Hepatocyte (in vitro differentiated cells): Measurements from ENCODE around the gene NAT10. TPM values are rescaled to one million over a fixed set of nuclear protein-coding genes. Genes with fewer than 3 reads are reported as not detected.

ENCODE experiments used
- DNase-seq: peaks from one replicate; pipeline ENCODE4 v3.0.0-alpha.2; 2016; ENCODE audit warnings: low spot score
- H2AFZ ChIP-seq: fragments of 200-600 bp; sonication (generic); 2 replicates; pipeline ENCODE4 v1.6.0; 2016; ENCODE audit warnings: antibody characterized with exemption, mild to moderate bottlenecking
- H3K27ac ChIP-seq: fragments of 200-600 bp; sonication (generic); 2 replicates; pipeline ENCODE4 v1.5.1; 2016; ENCODE audit warnings: mild to moderate bottlenecking
- H3K27me3 ChIP-seq: fragments of 200-600 bp; sonication (generic); 2 replicates; pipeline ENCODE4 v1.6.1; 2016
- H3K36me3 ChIP-seq: fragments of 200-600 bp; sonication (generic); replicated peaks from 2 replicates; pipeline ENCODE4 v1.5.1; 2016; ENCODE audit warnings: low read depth; ENCODE audit not compliant: insufficient read depth
- H3K4me1 ChIP-seq: fragments of 200-600 bp; sonication (generic); 2 replicates; pipeline ENCODE4 v1.5.1; 2016; ENCODE audit warnings: mild to moderate bottlenecking, moderate library complexity; ENCODE audit not compliant: insufficient read depth
- H3K4me2 ChIP-seq: fragments of 200-600 bp; sonication (generic); 2 replicates; pipeline ENCODE4 v1.6.0; 2016
- H3K4me3 ChIP-seq: fragments of 200-600 bp; sonication (generic); 2 replicates; pipeline ENCODE4 v1.5.1; 2016; ENCODE audit warnings: mild to moderate bottlenecking
- H3K79me2 ChIP-seq: fragments of 200-600 bp; sonication (generic); 2 replicates; pipeline ENCODE4 v1.6.0; 2017; ENCODE audit warnings: mild to moderate bottlenecking
- H3K9me2 ChIP-seq: fragments of 200-600 bp; sonication (generic); replicated peaks from 2 replicates; pipeline ENCODE4 v1.6.0; 2017; ENCODE audit warnings: mild to moderate bottlenecking; ENCODE audit not compliant: insufficient read depth
- H3K9me3 ChIP-seq: fragments of 200-600 bp; sonication (generic); 2 replicates; pipeline ENCODE4 v1.5.1; 2016; ENCODE audit warnings: low read depth, mild to moderate bottlenecking
- H4K20me1 ChIP-seq: fragments of 200-600 bp; sonication (generic); 2 replicates; pipeline ENCODE4 v1.6.0; 2016; ENCODE audit warnings: mild to moderate bottlenecking; ENCODE audit not compliant: insufficient read depth, poor library complexity, severe bottlenecking
- EZH2 ChIP-seq: fragments of 200-600 bp; sonication (generic); IDR thresholded peaks from 2 replicates; pipeline ENCODE4 v1.6.1; 2016; ENCODE audit warnings: antibody characterized with exemption, mild to moderate bottlenecking, borderline replicate concordance
- EZH2phosphoT487 ChIP-seq: fragments of 200-600 bp; sonication (generic); IDR thresholded peaks from one replicate; pipeline ENCODE4 v1.6.1; 2018; ENCODE audit warnings: antibody characterized with exemption, mild to moderate bottlenecking, low read depth, moderate library complexity; ENCODE audit not compliant: unreplicated experiment, severe bottlenecking
- WGBS: methylation state at CpG from one replicate; pipeline ENCODE4 v1.1.6; 2016; ENCODE audit warnings: low lambda C conversion rate; ENCODE audit errors: missing lambda C conversion rate; 5-methylcytosine and 5-hydroxymethylcytosine counted together
- polyA plus RNA-seq: library from polyadenylated mRNA; unstranded; fragments of >200 nt; fragmentation: Nextera tagmentation; extraction: Ambion mirVana; gene quantifications from 2 replicates; pipeline ENCODE4 v1.2.1, GENCODE V29; 2016
- total RNA-seq: library from RNA; depleted of rRNA; stranded (reverse); fragments of >200 nt; gene quantifications from 2 replicates; pipeline ENCODE4 v1.2.3, GENCODE V29; 2014
- TF ChIP-seq, protein P1 (sequence below): fragments of 200-600 bp; sonication (generic); IDR thresholded peaks from 2 replicates; pipeline ENCODE4 v1.5.1; 2016; ENCODE audit warnings: antibody characterized with exemption, mild to moderate bottlenecking; ENCODE audit not compliant: poor library complexity

The NAT10 gene
- total and polyA plus RNA-seq, 2 experiments from 2014 or later = 18.3 to 20.5 TPM

DNA sequence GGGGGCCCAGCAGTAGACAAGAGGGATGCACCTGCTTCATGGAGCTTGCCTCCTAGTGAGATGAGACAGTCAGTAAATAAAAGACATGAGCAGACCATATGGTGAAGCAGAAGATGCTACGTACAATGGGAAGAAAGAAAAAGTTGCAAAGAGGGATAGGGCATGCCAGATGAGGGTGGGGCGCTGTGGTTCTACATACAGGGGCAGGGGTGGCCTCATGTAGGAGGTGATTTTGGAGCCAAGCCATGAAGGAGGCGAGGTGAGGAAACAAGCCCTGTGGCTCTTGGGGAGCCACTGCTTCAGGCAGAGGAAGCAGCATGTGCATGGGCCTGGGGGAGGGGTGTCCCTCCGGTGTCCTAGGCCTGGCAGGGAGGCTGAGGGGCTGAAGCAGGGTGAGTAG, 15.2 kb downstream of the NAT10 start:
- H3K9me2 ChIP-seq = no peaks in the 10 kb centered on the region
- H3K4me1 ChIP-seq = peaks cover under 1% of the 10 kb centered on the region
- TF ChIP-seq, protein P1, sequence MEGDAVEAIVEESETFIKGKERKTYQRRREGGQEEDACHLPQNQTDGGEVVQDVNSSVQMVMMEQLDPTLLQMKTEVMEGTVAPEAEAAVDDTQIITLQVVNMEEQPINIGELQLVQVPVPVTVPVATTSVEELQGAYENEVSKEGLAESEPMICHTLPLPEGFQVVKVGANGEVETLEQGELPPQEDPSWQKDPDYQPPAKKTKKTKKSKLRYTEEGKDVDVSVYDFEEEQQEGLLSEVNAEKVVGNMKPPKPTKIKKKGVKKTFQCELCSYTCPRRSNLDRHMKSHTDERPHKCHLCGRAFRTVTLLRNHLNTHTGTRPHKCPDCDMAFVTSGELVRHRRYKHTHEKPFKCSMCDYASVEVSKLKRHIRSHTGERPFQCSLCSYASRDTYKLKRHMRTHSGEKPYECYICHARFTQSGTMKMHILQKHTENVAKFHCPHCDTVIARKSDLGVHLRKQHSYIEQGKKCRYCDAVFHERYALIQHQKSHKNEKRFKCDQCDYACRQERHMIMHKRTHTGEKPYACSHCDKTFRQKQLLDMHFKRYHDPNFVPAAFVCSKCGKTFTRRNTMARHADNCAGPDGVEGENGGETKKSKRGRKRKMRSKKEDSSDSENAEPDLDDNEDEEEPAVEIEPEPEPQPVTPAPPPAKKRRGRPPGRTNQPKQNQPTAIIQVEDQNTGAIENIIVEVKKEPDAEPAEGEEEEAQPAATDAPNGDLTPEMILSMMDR = no peak
- TF ChIP-seq EZH2phosphoT487 (no peak), EZH2 (no peak)
- H3K4me2 ChIP-seq = no peak overlapping the region
- no peak overlapping the region for H3K4me3 ChIP-seq
- DNase-seq = no peak
- no peak overlapping the region for H3K27ac ChIP-seq
- 96% methylated on average over 4 of the region's 4 CpGs for WGBS
- H3K9me3 ChIP-seq = no peaks in the 10 kb centered on the region
- no peaks in the 10 kb centered on the region for H3K27me3 ChIP-seq
- no peaks in the 10 kb centered on the region for H3K79me2 ChIP-seq
- no peaks in the 10 kb centered on the region for H3K36me3 ChIP-seq
- no peaks in the 10 kb centered on the region for H4K20me1 ChIP-seq
- H2AFZ ChIP-seq = no peak overlapping the region

DNA sequence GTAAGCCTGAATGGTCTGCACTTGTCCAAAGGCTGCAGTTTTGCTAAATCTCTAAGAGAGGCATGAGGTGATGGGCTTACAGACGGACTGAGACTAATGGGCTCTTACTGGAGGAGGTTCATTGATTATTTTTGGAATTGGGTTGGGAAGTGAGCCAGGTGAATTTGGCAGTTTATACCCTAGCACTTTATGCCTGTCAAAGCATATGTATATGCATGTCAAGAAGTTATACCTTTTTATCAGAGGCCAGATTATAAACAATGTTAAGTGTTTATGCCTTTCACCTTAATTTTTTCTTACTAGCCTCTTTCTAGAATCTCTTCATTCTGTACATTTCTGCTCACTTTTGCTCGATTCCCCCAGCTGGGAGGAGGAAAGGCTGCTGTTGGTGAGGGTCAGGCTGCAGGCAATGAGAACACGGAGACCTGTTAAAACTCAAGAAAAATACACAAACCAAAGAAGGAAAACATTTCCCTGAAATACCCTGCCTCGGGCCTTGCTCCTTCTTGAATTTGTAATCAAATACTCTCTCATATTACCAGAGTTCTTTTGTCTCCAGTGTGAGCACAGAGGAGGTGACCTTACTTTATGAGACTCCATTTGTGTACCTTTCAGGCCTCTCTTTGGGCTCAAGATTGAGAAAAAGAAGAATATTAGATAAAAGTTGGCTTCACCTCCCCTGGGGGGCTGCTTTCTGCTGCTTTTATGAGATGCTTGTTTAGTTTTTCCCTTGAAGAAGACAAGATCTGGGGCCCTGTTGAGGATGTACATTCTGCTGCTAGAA, 19.6 kb downstream of the NAT10 start:
- no peaks in the 10 kb centered on the region for H4K20me1 ChIP-seq
- H3K4me3 ChIP-seq = no peak overlapping the region
- no peaks in the 10 kb centered on the region for H3K27me3 ChIP-seq
- peak; percentile 63 for TF ChIP-seq EZH2phosphoT487
- TF ChIP-seq, protein P1 = no peak
- 62% methylated on average over 4 of the region's 4 CpGs for WGBS
- DNase-seq = peak; percentile 22
- H3K4me2 ChIP-seq = no peak overlapping the region
- H3K36me3 ChIP-seq = peaks cover 6% of the 10 kb centered on the region
- no peaks in the 10 kb centered on the region for H3K79me2 ChIP-seq
- H2AFZ ChIP-seq = no peak overlapping the region
- no peaks in the 10 kb centered on the region for H3K9me3 ChIP-seq
- H3K27ac ChIP-seq = peak overlapping the region; percentile 78
- peaks cover 3% of the 10 kb centered on the region for H3K4me1 ChIP-seq
- H3K9me2 ChIP-seq = no peaks in the 10 kb centered on the region

DNA sequence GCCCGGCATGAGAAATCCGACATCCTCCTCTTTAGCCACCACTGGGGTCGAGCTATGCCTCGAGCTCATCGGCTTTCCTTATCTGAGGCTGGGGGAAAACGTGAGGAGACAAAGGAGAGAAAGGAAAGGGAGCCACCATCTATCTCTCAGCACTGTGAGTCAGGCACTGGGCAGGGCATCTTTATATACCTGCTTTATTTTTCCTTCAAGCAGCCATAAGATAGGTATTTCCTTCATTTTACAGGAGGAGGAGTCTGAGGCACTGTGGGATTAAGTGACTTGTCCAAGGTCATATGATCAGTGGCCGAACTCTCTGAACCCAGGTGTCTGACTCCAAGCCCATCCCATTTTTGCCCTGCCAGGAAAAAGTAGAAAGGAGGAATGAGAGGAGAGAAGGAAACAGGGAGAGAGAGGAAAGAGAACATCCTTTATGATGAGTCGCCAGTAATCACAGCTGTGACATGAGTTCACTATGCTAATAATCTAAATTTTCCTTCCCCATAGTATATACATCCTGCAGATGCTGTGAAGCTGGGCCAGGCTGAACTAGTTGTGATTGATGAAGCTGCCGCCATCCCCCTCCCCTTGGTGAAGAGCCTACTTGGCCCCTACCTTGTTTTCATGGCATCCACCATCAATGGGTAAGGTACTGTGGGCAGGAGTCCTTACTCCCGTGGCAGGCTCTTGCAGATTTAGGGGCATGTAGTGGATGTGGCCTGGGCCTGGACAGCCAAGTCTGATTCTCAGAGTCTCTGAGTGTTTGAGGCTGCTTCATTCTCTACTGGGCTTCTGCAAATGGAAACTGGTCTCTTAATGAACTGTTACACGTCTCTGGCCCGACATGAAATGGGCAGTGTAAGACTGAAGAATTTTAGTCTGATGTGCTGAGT, 21.8 kb downstream of the NAT10 start:
- DNase-seq = no peak
- Histone ChIP-seq H3K9me3 (no peaks in the 10 kb centered on the region), H3K27me3 (no peaks in the 10 kb centered on the region), H2AFZ (no peak overlapping the region), H4K20me1 (no peaks in the 10 kb centered on the region), H3K4me1 (peaks cover 3% of the 10 kb centered on the region), H3K4me2 (no peak overlapping the region), H3K4me3 (no peak overlapping the region), H3K36me3 (peaks cover 6% of the 10 kb centered on the region), H3K79me2 (no peaks in the 10 kb centered on the region), H3K27ac (peak overlapping the region; percentile 78), H3K9me2 (no peaks in the 10 kb centered on the region)
- TF ChIP-seq EZH2phosphoT487 (no peak), EZH2 (no peak)
- TF ChIP-seq, protein P1 = no peak
- 94% methylated on average over 12 of the region's 12 CpGs for WGBS
